CD4-positive, alpha-beta T cell (primary cell): ENCODE data around the gene MSL3B.

ENCODE experiments used
- ATAC-seq: fragments of 200-7000 bp; cut with Tn5 transposase; one replicate; pipeline ENCODE4 v1.10.0; 2022; ENCODE audit warnings: mild to moderate bottlenecking; ENCODE audit not compliant: poor library complexity
- CTCF ChIA-PET: fragments of 350-600 bp; sonication (Branson Sonifier 250); formaldehyde crosslinking; loops from one replicate; lab custom pipeline; 2021; ENCODE audit warnings: antibody characterized with exemption, inconsistent platforms; lab: Charles Lee
- POLR2A ChIA-PET: fragments of 350-600 bp; sonication (Branson Sonifier 250); formaldehyde crosslinking; loops from one replicate; lab custom pipeline; 2021; ENCODE audit warnings: antibody characterized with exemption, inconsistent platforms; lab: Charles Lee
- DNase-seq, 14 experiments: peaks; one replicate each; pipeline ENCODE4 v3.0.0-alpha.2; 2013 to 2020; ENCODE audit warnings: mixed read lengths in 2 of 14
- H3K27ac ChIP-seq, 2 donors: one replicate each; pipeline versions ENCODE4 v1.5.1 to v1.7.0; 2013; ENCODE audit warnings: low read length in 2 of 2, low read depth in 1 of 2, mild to moderate bottlenecking in 1 of 2
- H3K27me3 ChIP-seq, 2 experiments: 1 replicate in 1 of 2; 2 replicates in 1 of 2; pipeline versions ENCODE4 v1.6.1 to v1.7.0; 2013; ENCODE audit warnings: low read length in 2 of 2, control low read depth in 1 of 2, mild to moderate bottlenecking in 1 of 2, moderate library complexity in 1 of 2; ENCODE audit not compliant: insufficient read depth in 2 of 2, control insufficient read depth in 1 of 2
- H3K36me3 ChIP-seq: one replicate; pipeline ENCODE4 v1.6.1; 2013; ENCODE audit warnings: low read length, control low read depth; ENCODE audit not compliant: insufficient read depth
- H3K4me1 ChIP-seq: one replicate; pipeline ENCODE4 v1.6.1; 2013; ENCODE audit warnings: low read length, control low read depth; ENCODE audit not compliant: insufficient read depth
- H3K4me3 ChIP-seq: one replicate; pipeline ENCODE4 v1.5.1; 2013; ENCODE audit warnings: mild to moderate bottlenecking, low read length, moderate library complexity
- H3K9me3 ChIP-seq, 2 experiments: 1 replicate in 1 of 2; 2 replicates in 1 of 2; pipeline versions ENCODE4 v1.6.1 to v1.7.0; 2013; ENCODE audit warnings: low read length in 2 of 2, mild to moderate bottlenecking in 2 of 2, control low read depth in 1 of 2, moderate library complexity in 1 of 2; ENCODE audit not compliant: control insufficient read depth in 1 of 2, insufficient read depth in 1 of 2
- H3K27ac Mint-ChIP-seq: one replicate; pipeline ENCODE4 v1.8.0; 2020; ENCODE audit warnings: mixed read lengths
- H3K27me3 Mint-ChIP-seq: one replicate; pipeline ENCODE4 v1.8.0; 2021; ENCODE audit warnings: mixed read lengths
- H3K36me3 Mint-ChIP-seq: one replicate; pipeline ENCODE4 v1.8.0; 2021; ENCODE audit warnings: low read depth, mixed read lengths
- H3K4me1 Mint-ChIP-seq: one replicate; pipeline ENCODE4 v1.8.0; 2021; ENCODE audit warnings: low read depth, mixed read lengths
- H3K4me3 Mint-ChIP-seq: one replicate; pipeline ENCODE4 v1.8.0; 2020; ENCODE audit warnings: mild to moderate bottlenecking, mixed read lengths
- H3K9me3 Mint-ChIP-seq: one replicate; pipeline ENCODE4 v1.8.0; 2020; ENCODE audit warnings: mixed read lengths
- CTCF ChIP-seq: fragments of 200-600 bp; IDR thresholded peaks from one replicate; pipeline ENCODE4 v1.8.0; 2022; ENCODE audit warnings: antibody characterized with exemption, mild to moderate bottlenecking
- intact Hi-C, 2 experiments: fragments of 100-400 bp; cut with DNase I in 1 of 2; cut with micrococcal nuclease in 1 of 2; formaldehyde crosslinking; loops; one replicate each; pipeline versions ENCODE4 v1.15.1 to v1.9.0; 2023 to 2025; cut with DNase I, micrococcal nuclease

Gene MSL3B

GRCh38 chr2:233819884-233820773, 48.1 kb downstream of the MSL3B start:
- Histone ChIP-seq H3K27me3 (peaks cover 0 to 5% of the 10 kb centered on the region in 2 experiments), H3K4me3 (no peak overlapping the region), H3K9me3 (peaks cover 0 to 8% of the 10 kb centered on the region in 2 experiments), H3K27ac (no peak overlapping the region), H3K4me1 (no peaks in the 10 kb centered on the region), H3K36me3 (no peaks in the 10 kb centered on the region)
- no peak for TF ChIP-seq CTCF
- Mint-ChIP-seq H3K9me3 (no peaks in the 10 kb centered on the region), H3K27ac (no peak overlapping the region), H3K36me3 (no peaks in the 10 kb centered on the region), H3K4me3 (no peak overlapping the region), H3K4me1 (no peaks in the 10 kb centered on the region), H3K27me3 (peaks cover 7% of the 10 kb centered on the region)
- ChIA-PET CTCF (no interaction called here), POLR2A (no interaction called here)
- peak in 1 of 14 experiments; percentile 20 for DNase-seq
- intact Hi-C loops, result no loop called here
- no peak for ATAC-seq

- DNase-seq, result peak in 1 of 14 experiments; percentile 25
- no peak for TF ChIP-seq CTCF
- Mint-ChIP-seq H3K4me1 (no peaks in the 10 kb centered on the region), H3K4me3 (no peak overlapping the region), H3K9me3 (no peaks in the 10 kb centered on the region), H3K36me3 (no peaks in the 10 kb centered on the region), H3K27ac (no peak overlapping the region), H3K27me3 (peaks cover 7% of the 10 kb centered on the region)
- POLR2A ChIA-PET, result no interaction called here
- no peak for ATAC-seq
- no peaks in the 10 kb centered on the region for H3K36me3 ChIP-seq
- CTCF ChIA-PET, result no interaction called here
- H3K27me3 ChIP-seq, result peaks cover 0 to 5% of the 10 kb centered on the region in 2 experiments
- H3K9me3 ChIP-seq, result peaks cover 0 to 13% of the 10 kb centered on the region in 2 experiments
- H3K4me1 ChIP-seq, result no peaks in the 10 kb centered on the region
- no peak overlapping the region for H3K4me3 ChIP-seq
- intact Hi-C loops, result no loop called here
- no peak overlapping the region for H3K27ac ChIP-seq
Observed at GRCh38 chr2:233818639-233819621, 49.3 kb downstream of the MSL3B start.

- peaks cover 0 to 5% of the 10 kb centered on the region in 2 experiments for H3K27me3 ChIP-seq
- ChIA-PET POLR2A (no interaction called here), CTCF (no interaction called here)
- no peak overlapping the region for H3K27ac ChIP-seq
- Mint-ChIP-seq H3K9me3 (no peaks in the 10 kb centered on the region), H3K36me3 (no peaks in the 10 kb centered on the region), H3K4me3 (no peak overlapping the region), H3K27ac (no peak overlapping the region), H3K4me1 (no peaks in the 10 kb centered on the region), H3K27me3 (peaks cover 7% of the 10 kb centered on the region)
- intact Hi-C loops, result no loop called here
- H3K4me1 ChIP-seq, result no peaks in the 10 kb centered on the region
- ATAC-seq (no peak), DNase-seq (peak in 1 of 14 experiments; percentile 19)
- peaks cover 0 to 13% of the 10 kb centered on the region in 2 experiments for H3K9me3 ChIP-seq
- TF ChIP-seq CTCF, result no peak
- no peak overlapping the region for H3K4me3 ChIP-seq
- no peaks in the 10 kb centered on the region for H3K36me3 ChIP-seq
Observed at GRCh38 chr2:233817995-233818638, 50.1 kb downstream of the MSL3B start.
